Measurements from ENCODE around the gene TOM1.
A peak's percentile ranks its signal among the peaks of the same experiment; 100 is the strongest.

Gene TOM1

GRCh38 chr22:35299673-35300499, at the start of gene TOM1:
TSS of gene TOM1 (plus strand) at chr22:35299894. CDS start at chr22:35299929, 35 bp downstream.
- TF ChIP-seq POLR2A (IDR thresholded peaks at IDR 0.05; ENCODE audit: extremely low read depth, insufficient read length) (peak; percentile 35), MYC (IDR thresholded peaks at IDR 0.05; ENCODE audit: low read depth, low read length) (peak; percentile 36)
- TF ChIP-seq, protein P1, sequence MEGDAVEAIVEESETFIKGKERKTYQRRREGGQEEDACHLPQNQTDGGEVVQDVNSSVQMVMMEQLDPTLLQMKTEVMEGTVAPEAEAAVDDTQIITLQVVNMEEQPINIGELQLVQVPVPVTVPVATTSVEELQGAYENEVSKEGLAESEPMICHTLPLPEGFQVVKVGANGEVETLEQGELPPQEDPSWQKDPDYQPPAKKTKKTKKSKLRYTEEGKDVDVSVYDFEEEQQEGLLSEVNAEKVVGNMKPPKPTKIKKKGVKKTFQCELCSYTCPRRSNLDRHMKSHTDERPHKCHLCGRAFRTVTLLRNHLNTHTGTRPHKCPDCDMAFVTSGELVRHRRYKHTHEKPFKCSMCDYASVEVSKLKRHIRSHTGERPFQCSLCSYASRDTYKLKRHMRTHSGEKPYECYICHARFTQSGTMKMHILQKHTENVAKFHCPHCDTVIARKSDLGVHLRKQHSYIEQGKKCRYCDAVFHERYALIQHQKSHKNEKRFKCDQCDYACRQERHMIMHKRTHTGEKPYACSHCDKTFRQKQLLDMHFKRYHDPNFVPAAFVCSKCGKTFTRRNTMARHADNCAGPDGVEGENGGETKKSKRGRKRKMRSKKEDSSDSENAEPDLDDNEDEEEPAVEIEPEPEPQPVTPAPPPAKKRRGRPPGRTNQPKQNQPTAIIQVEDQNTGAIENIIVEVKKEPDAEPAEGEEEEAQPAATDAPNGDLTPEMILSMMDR (IDR thresholded peaks at IDR 0.05; ENCODE audit: low read depth, low read length), result no peak
- TF ChIP-seq, protein P2, sequence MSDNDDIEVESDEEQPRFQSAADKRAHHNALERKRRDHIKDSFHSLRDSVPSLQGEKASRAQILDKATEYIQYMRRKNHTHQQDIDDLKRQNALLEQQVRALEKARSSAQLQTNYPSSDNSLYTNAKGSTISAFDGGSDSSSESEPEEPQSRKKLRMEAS (IDR thresholded peaks at IDR 0.05; ENCODE audit: low read depth, low read length), result peak; percentile 81
- DNase-seq (ENCODE audit: low read depth), result peak; percentile 98

GRCh38 chr22:35250156-35250555, 49.5 kb upstream of the TOM1 start:
- no peak overlapping the region for H3K4me3 ChIP-seq (ENCODE audit: low read depth, low read length)
- DNase-seq (ENCODE audit: low read depth), result peak; percentile 40
- TF ChIP-seq POLR2A (IDR thresholded peaks at IDR 0.05; ENCODE audit: extremely low read depth, insufficient read length), result no peak

More at GRCh38 chr22:35299673-35300499, at the start of gene TOM1:
- H3K4me3 ChIP-seq (ENCODE audit: low read depth, low read length), result peak within 1 kb of the TSS; percentile 70

DNA sequence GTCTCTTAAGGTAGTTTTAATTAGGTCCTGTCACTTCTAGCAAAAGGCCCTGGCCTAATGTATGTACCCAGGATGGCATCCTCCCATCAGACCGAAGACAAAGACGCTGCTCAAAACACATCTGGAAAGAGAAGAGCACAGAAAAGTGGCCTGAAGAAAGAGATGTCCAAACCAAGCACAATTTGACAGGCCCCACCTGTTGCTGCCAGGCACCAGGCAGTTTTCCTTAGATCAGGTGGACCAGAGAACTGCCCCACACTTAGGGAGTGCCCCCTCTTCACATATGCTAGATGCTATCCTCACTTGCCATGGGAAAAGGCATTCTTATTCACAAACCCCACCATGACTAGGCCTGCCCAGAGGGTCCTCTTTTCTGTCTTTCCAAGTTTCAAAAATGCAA, 45.7 kb upstream of the TOM1 start:
- TF ChIP-seq, protein P1 (IDR thresholded peaks at IDR 0.05; ENCODE audit: low read depth, low read length), result no peak
- TF ChIP-seq POLR2A (IDR thresholded peaks at IDR 0.05; ENCODE audit: extremely low read depth, insufficient read length) (no peak), MYC (IDR thresholded peaks at IDR 0.05; ENCODE audit: low read depth, low read length) (no peak)
- TF ChIP-seq, protein P2 (IDR thresholded peaks at IDR 0.05; ENCODE audit: low read depth, low read length), result no peak
- H3K4me3 ChIP-seq (ENCODE audit: low read depth, low read length), result no peak overlapping the region
- DNase-seq (ENCODE audit: low read depth), result no peak

GRCh38 chr22:35257002-35257320, 42.7 kb upstream of the TOM1 start:
- TF ChIP-seq, protein P2 (IDR thresholded peaks at IDR 0.05; ENCODE audit: low read depth, low read length), result no peak
- TF ChIP-seq, protein P1 (IDR thresholded peaks at IDR 0.05; ENCODE audit: low read depth, low read length), result no peak
- TF ChIP-seq POLR2A (IDR thresholded peaks at IDR 0.05; ENCODE audit: extremely low read depth, insufficient read length), result no peak
- no peak for TF ChIP-seq MYC (IDR thresholded peaks at IDR 0.05; ENCODE audit: low read depth, low read length)
- peak overlapping the region; percentile 92 for H3K4me3 ChIP-seq (ENCODE audit: low read depth, low read length)
- no peak for DNase-seq (ENCODE audit: low read depth)

DNA sequence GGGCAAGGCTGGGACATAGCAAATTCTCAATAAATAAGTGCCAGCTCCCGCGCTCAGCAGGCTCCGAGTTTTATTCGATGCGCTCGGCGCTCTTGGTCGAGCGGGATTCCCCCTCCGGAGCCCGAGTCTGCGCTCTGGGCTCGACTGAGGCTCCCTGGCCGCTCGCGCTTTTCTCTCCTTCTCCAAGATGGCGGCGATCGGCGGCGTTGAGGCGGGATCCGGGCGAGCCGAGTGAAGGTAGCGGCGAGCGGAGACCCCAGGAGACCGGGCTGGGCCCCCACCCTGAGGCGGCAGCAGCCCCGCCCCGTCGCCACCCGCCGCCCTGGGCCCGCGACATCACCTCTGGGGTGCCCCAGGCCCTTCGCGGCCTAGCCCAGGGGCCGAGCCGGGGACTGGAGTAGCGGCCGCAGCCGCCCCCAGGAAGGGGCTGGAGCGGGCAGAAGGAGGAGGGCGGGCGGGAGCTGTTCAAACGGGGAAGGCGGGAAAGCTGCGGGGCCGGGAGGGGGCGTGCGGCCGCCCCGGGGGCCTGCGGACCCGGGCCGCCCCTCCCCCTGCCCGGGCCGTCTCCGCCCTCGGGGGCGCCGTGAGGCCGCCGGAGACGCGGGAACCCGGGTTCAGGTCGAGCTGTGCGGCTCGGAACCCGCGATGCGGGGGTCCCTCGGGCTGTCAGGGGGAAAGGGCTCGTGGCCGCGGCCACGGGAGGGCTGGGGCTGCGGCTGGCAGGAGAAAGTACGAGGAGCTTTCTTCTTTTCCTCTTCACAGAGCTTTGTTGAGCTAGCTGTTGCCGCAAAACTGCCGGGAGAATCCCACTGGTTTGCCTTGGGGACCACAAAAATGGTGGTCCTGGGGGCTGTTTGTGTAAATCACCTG, 42.1 kb upstream of the TOM1 start, which contains the start of gene HMGXB4:
TSS of gene HMGXB4 (plus strand) at position 173 of the 870 bp plus-strand sequence. CDS start 4,898 bp downstream, outside the sequence.
- TF ChIP-seq, protein P2 (IDR thresholded peaks at IDR 0.05; ENCODE audit: low read depth, low read length), result no peak
- peak; percentile 38 for TF ChIP-seq POLR2A (IDR thresholded peaks at IDR 0.05; ENCODE audit: extremely low read depth, insufficient read length)
- TF ChIP-seq MYC (IDR thresholded peaks at IDR 0.05; ENCODE audit: low read depth, low read length), result peak; percentile 58; the same call in 1 of the 2 replicates
- TF ChIP-seq, protein P1 (IDR thresholded peaks at IDR 0.05; ENCODE audit: low read depth, low read length), result no peak
- peak within 1 kb of the TSS; percentile 92 for H3K4me3 ChIP-seq (ENCODE audit: low read depth, low read length)
- peak; percentile 91 for DNase-seq (ENCODE audit: low read depth)
